Measurements from ENCODE around the gene TTC38. TPM values are rescaled to one million over a fixed set of nuclear protein-coding genes. Genes with fewer than 3 reads are reported as not detected.
A peak's percentile ranks its signal among the peaks of the same experiment; 100 is the strongest.

The TTC38 gene
- total RNA-seq, 1 experiment from 2014 or later = 31.5 TPM

DNA sequence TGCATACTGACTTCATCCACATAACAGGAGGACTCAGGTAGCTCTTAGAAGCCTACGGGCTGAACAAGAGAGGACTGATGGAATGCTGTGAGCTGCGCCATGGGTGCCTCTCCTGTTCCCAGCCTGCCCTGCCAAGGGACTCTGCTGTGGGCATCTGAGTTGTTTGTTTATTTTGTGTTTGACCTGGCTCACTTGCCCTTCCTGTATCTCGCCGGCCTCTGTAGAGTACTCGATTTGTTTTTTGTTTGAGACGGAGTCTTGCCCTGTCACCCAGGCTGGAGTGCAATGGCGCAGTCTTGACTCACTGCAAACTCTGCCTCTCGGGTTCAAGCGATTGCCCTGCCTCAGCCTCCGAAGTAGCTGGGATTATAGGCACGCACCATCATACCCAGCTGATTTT, 1.8 kb downstream of the TTC38 start:
- Histone ChIP-seq H3K23ac (ENCODE audit: insufficient read length, low read depth, low read length) (no peak overlapping the region), H3K4ac (ENCODE audit: low read depth, low read length) (no peak overlapping the region), H3K56ac (ENCODE audit: insufficient read length, low read depth, low read length) (no peak overlapping the region), H3K27me3 (ENCODE audit: insufficient read depth, low read length) (no peaks in the 10 kb centered on the region; the same call in 1 of the 2 replicates), H4K5ac (ENCODE audit: insufficient read length, low read depth, low read length) (no peak overlapping the region), H3K14ac (ENCODE audit: insufficient read depth, low read length) (no peak overlapping the region), H3K79me2 (ENCODE audit: insufficient read depth, low read length) (no peaks in the 10 kb centered on the region), H2BK5ac (ENCODE audit: insufficient read length, low read length) (no peak overlapping the region), H3K79me1 (ENCODE audit: insufficient read depth, low read depth, low read length, poor library complexity, severe bottlenecking) (no peaks in the 10 kb centered on the region), H2BK15ac (ENCODE audit: low read depth, low read length) (no peak overlapping the region), H4K91ac (ENCODE audit: insufficient read length, low read depth, low read length) (no peak overlapping the region), H2BK20ac (ENCODE audit: low read depth, low read length, poor library complexity, severe bottlenecking) (no peak overlapping the region), H2AK5ac (ENCODE audit: insufficient read length, low read length) (no peak overlapping the region), H2BK12ac (ENCODE audit: insufficient read length, low read depth, low read length) (no peak overlapping the region), H4K8ac (replicated peaks; ENCODE audit: insufficient read length, low read depth, low read length) (no peak overlapping the region), H3K9ac (ENCODE audit: extremely low read depth, insufficient read length, low read length) (no peak overlapping the region), H3K4me2 (ENCODE audit: insufficient read depth, insufficient read length, low read length) (no peak overlapping the region), H3K27ac (ENCODE audit: insufficient read length, low read depth, low read length) (no peak overlapping the region), H2AFZ (ENCODE audit: low read length) (no peak overlapping the region), H2BK120ac (ENCODE audit: low read depth, low read length, poor library complexity, severe bottlenecking) (no peak overlapping the region), H3K23me2 (ENCODE audit: insufficient read length, low read depth, low read length, poor library complexity, severe bottlenecking) (peaks cover 6% of the 10 kb centered on the region), H3K18ac (ENCODE audit: insufficient read length, low read depth, low read length) (no peak overlapping the region), H3K4me1 (ENCODE audit: insufficient read depth, low read length) (no peaks in the 10 kb centered on the region), H3K9me3 (ENCODE audit: control insufficient read depth, low read depth, low read length) (no peaks in the 10 kb centered on the region), H4K20me1 (ENCODE audit: control insufficient read depth, insufficient read depth, insufficient read length) (peaks cover 4% of the 10 kb centered on the region), H3T11ph (ENCODE audit: low read length) (no peak overlapping the region)
- WGBS (ENCODE audit: extremely low coverage, insufficient read length, low lambda C conversion rate) = no CpG with 5 or more reads among the region's 11 CpGs
- Mint-ChIP-seq H3K4me3 (peak overlapping the region; percentile 11 to 20; a peak in 1 of 5 replicates), H3K4me1 (peaks cover 8 to 9% of the 10 kb centered on the region in 2 experiments), H3K9me3 (peaks cover 22% of the 10 kb centered on the region in 2 experiments), H3K36me3 (ENCODE audit: insufficient read depth in 1 of 3, low read depth in 3 of 3) (peaks cover 14 to 35% (median 32%) of the 10 kb centered on the region in 3 experiments), H3K27me3 (ENCODE audit: low read depth) (peaks cover 27% of the 10 kb centered on the region), H3K27ac (no peak overlapping the region)
- DNase-seq = no peak
- TF ChIP-seq, protein P1, sequence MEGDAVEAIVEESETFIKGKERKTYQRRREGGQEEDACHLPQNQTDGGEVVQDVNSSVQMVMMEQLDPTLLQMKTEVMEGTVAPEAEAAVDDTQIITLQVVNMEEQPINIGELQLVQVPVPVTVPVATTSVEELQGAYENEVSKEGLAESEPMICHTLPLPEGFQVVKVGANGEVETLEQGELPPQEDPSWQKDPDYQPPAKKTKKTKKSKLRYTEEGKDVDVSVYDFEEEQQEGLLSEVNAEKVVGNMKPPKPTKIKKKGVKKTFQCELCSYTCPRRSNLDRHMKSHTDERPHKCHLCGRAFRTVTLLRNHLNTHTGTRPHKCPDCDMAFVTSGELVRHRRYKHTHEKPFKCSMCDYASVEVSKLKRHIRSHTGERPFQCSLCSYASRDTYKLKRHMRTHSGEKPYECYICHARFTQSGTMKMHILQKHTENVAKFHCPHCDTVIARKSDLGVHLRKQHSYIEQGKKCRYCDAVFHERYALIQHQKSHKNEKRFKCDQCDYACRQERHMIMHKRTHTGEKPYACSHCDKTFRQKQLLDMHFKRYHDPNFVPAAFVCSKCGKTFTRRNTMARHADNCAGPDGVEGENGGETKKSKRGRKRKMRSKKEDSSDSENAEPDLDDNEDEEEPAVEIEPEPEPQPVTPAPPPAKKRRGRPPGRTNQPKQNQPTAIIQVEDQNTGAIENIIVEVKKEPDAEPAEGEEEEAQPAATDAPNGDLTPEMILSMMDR (conservative IDR thresholded peaks at IDR 0.05) = no peak

Measured in H9 (cell line).